Measurements from ENCODE around the gene PARD3B.

DNA sequence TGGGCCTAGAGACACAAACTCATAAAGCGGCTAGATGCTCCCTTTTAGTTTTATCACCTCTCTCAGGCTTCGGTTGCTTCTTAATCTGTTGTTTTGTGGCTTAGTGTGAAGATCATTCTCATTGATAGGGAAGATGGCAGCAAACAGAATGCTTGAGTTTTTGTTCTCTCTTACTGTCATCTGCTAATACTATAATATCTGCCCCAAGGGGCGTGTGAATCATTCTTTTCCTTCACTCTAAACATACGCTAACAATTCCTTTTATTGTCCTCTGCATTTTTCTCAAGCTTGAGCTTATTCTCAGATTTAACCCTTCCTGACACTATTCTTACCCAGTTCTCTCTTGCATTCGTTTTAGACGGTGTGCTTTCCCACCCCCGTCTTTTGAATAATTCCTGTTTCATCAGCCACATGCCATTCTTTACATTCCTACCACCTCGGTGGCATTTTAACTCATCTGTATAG, 813.1 kb downstream of the PARD3B start:
- no peak for TF ChIP-seq ZNF384 (IDR thresholded peaks at IDR 0.05)
- TF ChIP-seq, protein P1, sequence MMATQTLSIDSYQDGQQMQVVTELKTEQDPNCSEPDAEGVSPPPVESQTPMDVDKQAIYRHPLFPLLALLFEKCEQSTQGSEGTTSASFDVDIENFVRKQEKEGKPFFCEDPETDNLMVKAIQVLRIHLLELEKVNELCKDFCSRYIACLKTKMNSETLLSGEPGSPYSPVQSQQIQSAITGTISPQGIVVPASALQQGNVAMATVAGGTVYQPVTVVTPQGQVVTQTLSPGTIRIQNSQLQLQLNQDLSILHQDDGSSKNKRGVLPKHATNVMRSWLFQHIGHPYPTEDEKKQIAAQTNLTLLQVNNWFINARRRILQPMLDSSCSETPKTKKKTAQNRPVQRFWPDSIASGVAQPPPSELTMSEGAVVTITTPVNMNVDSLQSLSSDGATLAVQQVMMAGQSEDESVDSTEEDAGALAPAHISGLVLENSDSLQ (IDR thresholded peaks at IDR 0.05): no peak
- TF ChIP-seq FOXA1 (IDR thresholded peaks at IDR 0.05): no peak
- TF ChIP-seq CTBP1 (IDR thresholded peaks at IDR 0.05; ENCODE audit: borderline replicate concordance): no peak
- TF ChIP-seq SP1 (IDR thresholded peaks at IDR 0.05): no peak
- no peak for TF ChIP-seq L3MBTL2 (conservative IDR thresholded peaks at IDR 0.05)
- TF ChIP-seq HDGF (IDR thresholded peaks at IDR 0.05; ENCODE audit: borderline replicate concordance): no peak
- TF ChIP-seq NFRKB (IDR thresholded peaks at IDR 0.05): no peak
- TF ChIP-seq FOXM1 (IDR thresholded peaks at IDR 0.05; ENCODE audit: borderline replicate concordance): no peak
- no peak for TF ChIP-seq LEF1 (IDR thresholded peaks at IDR 0.05; ENCODE audit: borderline replicate concordance)
